A549 (cell line): ENCODE results near the gene BIN1. TPM values are rescaled to one million over a fixed set of nuclear protein-coding genes. Genes with fewer than 3 reads are reported as not detected.

ENCODE experiments used
- ATAC-seq, 2 experiments: fragments of 200-7000 bp in 1 of 2; fragments of >200 bp in 1 of 2; cut with Nextera tagmentation in 1 of 2; cut with Tn5 transposase in 1 of 2; 3 replicates each; pipeline versions ENCODE4 v1.8.0 to v1.9.1; 2018 to 2020; ENCODE audit warnings: mild to moderate bottlenecking in 1 of 2, moderate library complexity in 1 of 2
- CTCF ChIA-PET: fragments of 300-600 bp; sonication (Branson Sonifier 250); formaldehyde crosslinking; extraction: SDS; loops from one replicate; lab custom pipeline; 2021; ENCODE audit warnings: antibody characterized with exemption, inconsistent platforms; lab: Yijun Ruan, JAX
- POLR2A ChIA-PET: fragments of 350-600 bp; formaldehyde crosslinking; extraction: SDS; loops from one replicate; lab custom pipeline; 2021; ENCODE audit warnings: antibody characterized with exemption, inconsistent platforms; lab: Yijun Ruan, JAX
- DNase-seq, 2 experiments: peaks; one replicate each; pipeline versions ENCODE4 v3.0.0 to v3.0.0-alpha.2; 2011 to 2016; ENCODE audit warnings: low read depth in 1 of 2, low spot score in 1 of 2
- FAIRE-seq: peaks from 2 replicates; lab custom pipeline; 2011; peaks lifted over from hg19 to GRCh38; lab: Jason Lieb, UNC
- H3K27ac ChIP-seq, 2 experiments: fragments of >200 bp; sonication (Bioruptor Twin); formaldehyde crosslinking; 3 replicates each; pipeline ENCODE4 v1.5.1; 2016 to 2017
- H3K4me1 ChIP-seq: fragments of >200 bp; sonication (Bioruptor Twin); formaldehyde crosslinking; 3 replicates; pipeline ENCODE4 v1.6.1; 2016
- H3K4me2 ChIP-seq: fragments of >200 bp; sonication (Bioruptor Twin); formaldehyde crosslinking; 3 replicates; pipeline ENCODE4 v1.6.1; 2016
- H3K4me3 ChIP-seq: fragments of >200 bp; sonication (Bioruptor Twin); formaldehyde crosslinking; 3 replicates; pipeline ENCODE4 v1.5.1; 2016
- H3K9me3 ChIP-seq: fragments of >200 bp; sonication (Bioruptor Twin); formaldehyde crosslinking; 3 replicates; pipeline ENCODE4 v1.6.1; 2016
- BHLHE40 ChIP-seq: IDR thresholded peaks from 2 replicates; pipeline ENCODE4 v1.6.1; 2012; ENCODE audit warnings: low read depth, low read length, inconsistent platforms
- CEBPB ChIP-seq, 2 experiments: fragments of >200 bp in 1 of 2; sonication (Bioruptor Twin) in 1 of 2; formaldehyde crosslinking in 1 of 2; IDR thresholded peaks; 2 replicates each; pipeline ENCODE4 v1.6.1; 2012 to 2016
- EHF ChIP-seq: fragments of 250-450 bp; sonication (Bioruptor Pico); IDR thresholded peaks from 2 replicates; pipeline ENCODE4 v1.5.0; 2020; ENCODE audit warnings: mild to moderate bottlenecking
- EHMT2 ChIP-seq: fragments of 200-600 bp; sonication (generic); IDR thresholded peaks from 2 replicates; pipeline ENCODE4 v1.6.1; 2016; ENCODE audit warnings: antibody characterized with exemption, low read depth, mild to moderate bottlenecking, moderate library complexity
- GATA3 ChIP-seq: IDR thresholded peaks from 2 replicates; pipeline ENCODE4 v1.6.1; 2012; ENCODE audit warnings: borderline replicate concordance
- HOXB5 ChIP-seq: fragments of 250-450 bp; sonication (Bioruptor Pico); IDR thresholded peaks from 2 replicates; pipeline ENCODE4 v1.5.0; 2020; ENCODE audit warnings: mild to moderate bottlenecking, moderate library complexity
- JUNB ChIP-seq: fragments of >200 bp; sonication (Bioruptor Twin); formaldehyde crosslinking; IDR thresholded peaks from 2 replicates; pipeline ENCODE4 v1.6.1; 2016
- KDM1A ChIP-seq: fragments of 200-600 bp; sonication (generic); IDR thresholded peaks from 2 replicates; pipeline ENCODE4 v1.6.1; 2016; ENCODE audit warnings: low read depth, mild to moderate bottlenecking
- MYC ChIP-seq: IDR thresholded peaks from 2 replicates; pipeline ENCODE4 v1.6.1; 2012; ENCODE audit warnings: mild to moderate bottlenecking, inconsistent platforms, low read length, improper control_type of control experiment, borderline replicate concordance
- NR3C1 ChIP-seq: fragments of >200 bp; sonication (Bioruptor Twin); formaldehyde crosslinking; IDR thresholded peaks from 3 replicates; pipeline ENCODE4 v1.6.1; 2017
- POLR2A ChIP-seq: IDR thresholded peaks from 2 replicates; pipeline ENCODE4 v1.6.1; 2012; ENCODE audit warnings: mild to moderate bottlenecking, low read length
- POLR2AphosphoS2 ChIP-seq: conservative IDR thresholded peaks from 2 replicates; pipeline ENCODE4 v1.6.1; 2012; ENCODE audit warnings: low read length, improper control_type of control experiment, inconsistent platforms
- RCOR1 ChIP-seq: fragments of 150-350 bp; IDR thresholded peaks from 2 replicates; pipeline ENCODE4 v1.6.1; 2014; ENCODE audit warnings: antibody characterized with exemption, low read length, low read depth
- TFCP2L1 ChIP-seq: fragments of 250-450 bp; sonication (Bioruptor Pico); IDR thresholded peaks from 2 replicates; pipeline ENCODE4 v1.5.0; 2021; ENCODE audit warnings: mild to moderate bottlenecking
- ZSCAN20 ChIP-seq: fragments of 250-450 bp; sonication (Bioruptor Pico); IDR thresholded peaks from 2 replicates; pipeline ENCODE4 v1.8.0; 2022; ENCODE audit warnings: mild to moderate bottlenecking, moderate library complexity
- WGBS: methylation state at CpG from one replicate; pipeline ENCODE4 v1.1.6; 2017; ENCODE audit errors: missing lambda C conversion rate; 5-methylcytosine and 5-hydroxymethylcytosine counted together
- polyA plus RNA-seq, 4 experiments: library from polyadenylated mRNA; depleted of rRNA in 3 of 4; stranded (reverse); fragments of >200 nt; fragmentation: RNase III in 1 of 4; extraction: RNeasy Plus Mini Kit Qiagen cat#74134 plus additional on column Dnase treatment in 1 of 4; gene quantifications; 2 replicates in 3 of 4; 3 replicates in 1 of 4; pipeline ENCODE4 v1.2.3, GENCODE V29; 2011 to 2017
- TF ChIP-seq, protein P1 (sequence below): IDR thresholded peaks from 2 replicates; pipeline ENCODE4 v1.6.1; 2012; ENCODE audit warnings: low read depth, borderline replicate concordance
- TF ChIP-seq, protein P2 (sequence below): fragments of 150-350 bp; IDR thresholded peaks from 2 replicates; pipeline ENCODE4 v1.6.1; 2014; ENCODE audit warnings: low read depth, mild to moderate bottlenecking, low read length
- TF ChIP-seq, protein P3 (sequence below): fragments of >200 bp; sonication (Bioruptor Twin); formaldehyde crosslinking; IDR thresholded peaks from 3 replicates; pipeline ENCODE4 v1.5.1; 2016

Gene BIN1
- polyA plus RNA-seq, 2 of the 4 experiments (the other 2 are of a cell fraction), result 15.5 to 34.1 TPM

DNA sequence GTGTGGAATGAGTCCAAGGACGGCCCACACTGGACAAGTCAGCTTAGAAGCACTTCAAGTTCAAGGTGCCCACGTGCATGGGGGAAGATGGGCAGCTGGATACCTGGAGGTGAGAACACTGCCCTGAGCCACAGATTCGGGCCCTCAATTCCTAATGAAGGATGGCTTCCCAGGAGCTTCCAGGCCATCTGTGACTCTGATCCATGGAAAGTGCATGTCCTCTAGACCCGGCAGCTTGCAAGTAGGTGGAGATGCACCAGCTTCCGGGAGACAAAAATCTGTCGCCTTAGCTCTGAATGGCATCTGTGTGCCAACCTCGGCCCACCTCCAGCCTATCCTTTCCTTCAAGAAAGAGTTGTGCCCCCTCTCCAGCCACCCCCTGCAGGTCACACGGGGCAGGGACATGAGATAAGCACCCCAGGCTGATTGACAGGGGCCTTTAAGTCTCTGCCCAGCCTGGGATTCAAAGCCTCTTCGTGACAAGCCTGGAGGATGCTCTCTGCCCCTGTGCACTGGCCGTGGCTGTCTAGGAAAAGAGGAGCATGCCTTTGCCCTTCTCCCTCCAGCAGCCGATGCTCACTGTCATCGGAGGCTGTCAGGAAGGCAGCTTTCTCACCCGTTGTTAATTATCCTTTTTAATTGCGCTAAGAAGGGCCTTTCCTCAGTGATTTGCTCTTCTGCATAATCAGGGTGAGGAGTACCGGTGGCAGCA is 65.5 kb downstream of the BIN1 start:
- FAIRE-seq, result no peak
- TF ChIP-seq POLR2A, result no peak
- TF ChIP-seq, protein P1, sequence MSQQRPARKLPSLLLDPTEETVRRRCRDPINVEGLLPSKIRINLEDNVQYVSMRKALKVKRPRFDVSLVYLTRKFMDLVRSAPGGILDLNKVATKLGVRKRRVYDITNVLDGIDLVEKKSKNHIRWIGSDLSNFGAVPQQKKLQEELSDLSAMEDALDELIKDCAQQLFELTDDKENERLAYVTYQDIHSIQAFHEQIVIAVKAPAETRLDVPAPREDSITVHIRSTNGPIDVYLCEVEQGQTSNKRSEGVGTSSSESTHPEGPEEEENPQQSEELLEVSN, result no peak
- no peak for TF ChIP-seq MYC
- no peak for TF ChIP-seq ZSCAN20
- TF ChIP-seq POLR2AphosphoS2, result no peak
- no peak for TF ChIP-seq TFCP2L1 (CRISPR knock-in tag)
- no peak for TF ChIP-seq EHMT2
- TF ChIP-seq, protein P2, sequence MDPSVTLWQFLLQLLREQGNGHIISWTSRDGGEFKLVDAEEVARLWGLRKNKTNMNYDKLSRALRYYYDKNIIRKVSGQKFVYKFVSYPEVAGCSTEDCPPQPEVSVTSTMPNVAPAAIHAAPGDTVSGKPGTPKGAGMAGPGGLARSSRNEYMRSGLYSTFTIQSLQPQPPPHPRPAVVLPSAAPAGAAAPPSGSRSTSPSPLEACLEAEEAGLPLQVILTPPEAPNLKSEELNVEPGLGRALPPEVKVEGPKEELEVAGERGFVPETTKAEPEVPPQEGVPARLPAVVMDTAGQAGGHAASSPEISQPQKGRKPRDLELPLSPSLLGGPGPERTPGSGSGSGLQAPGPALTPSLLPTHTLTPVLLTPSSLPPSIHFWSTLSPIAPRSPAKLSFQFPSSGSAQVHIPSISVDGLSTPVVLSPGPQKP, result no peak
- no peak for TF ChIP-seq JUNB
- TF ChIP-seq HOXB5 (CRISPR knock-in tag), result no peak
- TF ChIP-seq, protein P3, sequence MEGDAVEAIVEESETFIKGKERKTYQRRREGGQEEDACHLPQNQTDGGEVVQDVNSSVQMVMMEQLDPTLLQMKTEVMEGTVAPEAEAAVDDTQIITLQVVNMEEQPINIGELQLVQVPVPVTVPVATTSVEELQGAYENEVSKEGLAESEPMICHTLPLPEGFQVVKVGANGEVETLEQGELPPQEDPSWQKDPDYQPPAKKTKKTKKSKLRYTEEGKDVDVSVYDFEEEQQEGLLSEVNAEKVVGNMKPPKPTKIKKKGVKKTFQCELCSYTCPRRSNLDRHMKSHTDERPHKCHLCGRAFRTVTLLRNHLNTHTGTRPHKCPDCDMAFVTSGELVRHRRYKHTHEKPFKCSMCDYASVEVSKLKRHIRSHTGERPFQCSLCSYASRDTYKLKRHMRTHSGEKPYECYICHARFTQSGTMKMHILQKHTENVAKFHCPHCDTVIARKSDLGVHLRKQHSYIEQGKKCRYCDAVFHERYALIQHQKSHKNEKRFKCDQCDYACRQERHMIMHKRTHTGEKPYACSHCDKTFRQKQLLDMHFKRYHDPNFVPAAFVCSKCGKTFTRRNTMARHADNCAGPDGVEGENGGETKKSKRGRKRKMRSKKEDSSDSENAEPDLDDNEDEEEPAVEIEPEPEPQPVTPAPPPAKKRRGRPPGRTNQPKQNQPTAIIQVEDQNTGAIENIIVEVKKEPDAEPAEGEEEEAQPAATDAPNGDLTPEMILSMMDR, result no peak
- no peak for TF ChIP-seq NR3C1
- ChIA-PET POLR2A (no interaction called here), CTCF (interaction anchor here (8.1 kb wide), 1 partner anchor 9 kb away, joined by 47 read pairs; no protein-coding TSS in a partner anchor)
- DNase-seq, result no peak
- no peak overlapping the region for H3K4me3 ChIP-seq
- H3K9me3 ChIP-seq, result no peaks in the 10 kb centered on the region
- 82% methylated on average over 14 of the region's 15 CpGs for WGBS
- H3K27ac ChIP-seq, result no peak overlapping the region
- H3K4me1 ChIP-seq, result no peaks in the 10 kb centered on the region
- H3K4me2 ChIP-seq, result no peak overlapping the region
- ATAC-seq, result peak; percentile 39 to 49; a peak in 3 of 6 replicates

DNA sequence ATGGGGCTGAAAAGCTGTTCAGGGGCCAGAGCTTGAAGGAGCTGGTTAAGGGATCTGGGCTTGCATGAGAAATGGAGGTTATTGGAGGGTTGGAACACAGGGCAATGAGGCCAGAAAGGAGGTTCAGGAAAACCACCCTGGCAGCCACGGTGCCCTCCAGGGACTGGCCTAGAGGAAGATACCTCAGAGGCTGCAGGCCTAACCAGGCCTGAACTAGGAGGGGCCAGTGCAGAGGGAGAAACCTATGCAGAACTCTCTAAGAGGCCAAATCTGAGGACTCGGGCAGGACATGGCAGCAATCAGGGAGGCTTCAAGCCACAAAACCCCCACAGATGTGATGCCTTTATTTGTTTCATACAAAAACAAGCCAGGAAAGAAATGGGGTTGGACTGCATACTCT is 66.8 kb downstream of the BIN1 start:
- POLR2A ChIA-PET, result no interaction called here
- WGBS, result 95% methylated on average over 2 of the region's 2 CpGs
- no peak for ATAC-seq
- TF ChIP-seq RCOR1, result no peak
- TF ChIP-seq EHF (CRISPR knock-in tag), result no peak
- TF ChIP-seq, protein P3, result no peak
- no peak for TF ChIP-seq BHLHE40
- no peak for TF ChIP-seq CEBPB (IDR thresholded peaks at IDR 0.05)
- no peak for TF ChIP-seq KDM1A
- no peak for TF ChIP-seq GATA3
- DNase-seq, result no peak
- no peaks in the 10 kb centered on the region for H3K9me3 ChIP-seq
- H3K4me2 ChIP-seq, result no peak overlapping the region
- no peak overlapping the region for H3K4me3 ChIP-seq
- no peaks in the 10 kb centered on the region for H3K4me1 ChIP-seq
- CTCF ChIA-PET, result interaction anchor here (0.8 to 8.1 kb wide), 2 partner anchors 10 to 11 kb away, joined by 3 to 47 read pairs; no protein-coding TSS in a partner anchor
- no peak for FAIRE-seq
- H3K27ac ChIP-seq, result no peak overlapping the region
